Thymus (tissue), 11 donors: ENCODE results near the gene BAG5. TPM values are rescaled to one million over a fixed set of nuclear protein-coding genes. Genes with fewer than 3 reads are reported as not detected.

Experiments
- DNase-seq, 9 donors: peaks; one replicate each; pipeline ENCODE4 v3.0.0-alpha.2; 2013; ENCODE audit warnings: low spot score in 9 of 9, low read depth in 6 of 9, missing footprints in 1 of 9
- H3K27ac ChIP-seq, 2 donors: one replicate each; pipeline ENCODE4 v1.5.1; 2013; ENCODE audit warnings: control low read depth in 1 of 2, low read depth in 1 of 2, low read length in 1 of 2, mild to moderate bottlenecking in 1 of 2, moderate library complexity in 1 of 2
- H3K27me3 ChIP-seq, 2 donors: one replicate each; pipeline ENCODE4 v1.5.1; 2013; ENCODE audit warnings: low read length in 1 of 2; ENCODE audit not compliant: control insufficient read depth in 2 of 2, insufficient read depth in 1 of 2
- H3K36me3 ChIP-seq, 2 donors: one replicate each; pipeline ENCODE4 v1.5.1; 2013; ENCODE audit warnings: low read length in 1 of 2, mild to moderate bottlenecking in 1 of 2, moderate library complexity in 1 of 2; ENCODE audit not compliant: control insufficient read depth in 2 of 2, insufficient read depth in 2 of 2
- H3K4me1 ChIP-seq, 2 donors: one replicate each; pipeline ENCODE4 v1.5.1; 2013; ENCODE audit warnings: low read length in 2 of 2; ENCODE audit not compliant: control insufficient read depth in 2 of 2, insufficient read depth in 2 of 2
- H3K4me3 ChIP-seq, 2 donors: one replicate each; pipeline ENCODE4 v1.5.1; 2013; ENCODE audit warnings: low read length in 2 of 2, control low read depth in 1 of 2, mild to moderate bottlenecking in 1 of 2
- H3K9me3 ChIP-seq, 2 donors: one replicate each; pipeline ENCODE4 v1.5.1; 2013; ENCODE audit warnings: low read length in 1 of 2, mild to moderate bottlenecking in 1 of 2; ENCODE audit not compliant: control insufficient read depth in 2 of 2, insufficient read depth in 1 of 2
- WGBS: extraction: QIAGEN DNeasy Blood & Tissue Kit; methylation state at CpG from one replicate; pipeline ENCODE4 v1.1.7; 2013; 5-methylcytosine and 5-hydroxymethylcytosine counted together
- polyA plus RNA-seq: library from polyadenylated mRNA; stranded (reverse); fragments of 200-250 nt; gene quantifications from one replicate; pipeline ENCODE4 v1.2.3, GENCODE V29; 2013
- total RNA-seq: library from RNA; stranded (reverse); fragments of 120-200 nt; gene quantifications from one replicate; pipeline ENCODE4 v1.2.4, GENCODE V29; 2013
- donor health status: healthy.

The BAG5 gene
- total and polyA plus RNA-seq, 2 donors: 12.5 to 17.0 TPM

DNA sequence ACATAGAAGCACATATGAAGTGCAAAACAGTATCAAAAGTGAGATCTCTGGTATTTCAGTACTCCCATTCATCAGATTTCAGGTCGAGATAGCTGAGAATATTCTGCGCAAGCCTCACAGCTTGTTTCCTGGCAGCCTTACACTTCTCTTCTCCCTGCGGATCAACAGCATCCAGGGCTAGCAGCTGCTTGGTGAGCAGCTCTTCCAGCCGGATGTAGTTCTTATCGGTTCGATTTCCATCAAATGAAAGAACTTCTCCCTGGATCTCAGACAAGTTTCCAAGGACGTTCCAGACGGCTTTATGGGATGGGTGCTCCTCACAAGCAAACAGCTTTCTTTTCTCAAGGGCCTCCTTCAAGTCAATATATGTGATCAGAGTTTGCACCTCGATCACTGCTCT lies 2.7 kb downstream of the BAG5 start:
- Histone ChIP-seq H3K36me3 (peaks cover 12 to 35% of the 10 kb centered on the region in 2 donors), H3K9me3 (no peaks in the 10 kb centered on the region), H3K4me1 (peaks cover 9 to 18% of the 10 kb centered on the region in 2 donors), H3K4me3 (no peak overlapping the region), H3K27me3 (no peaks in the 10 kb centered on the region), H3K27ac (no peak overlapping the region)
- no peak for DNase-seq
- WGBS: 95% methylated on average over 9 of the region's 9 CpGs

- H3K27ac ChIP-seq: no peak overlapping the region
- H3K36me3 ChIP-seq: peaks cover 12 to 35% of the 10 kb centered on the region in 2 donors
- DNase-seq: no peak
- WGBS: 97% methylated on average over 16 of the region's 16 CpGs
- no peaks in the 10 kb centered on the region for H3K27me3 ChIP-seq
- H3K4me3 ChIP-seq: no peak overlapping the region
- peaks cover 9 to 11% of the 10 kb centered on the region in 2 donors for H3K4me1 ChIP-seq
- no peaks in the 10 kb centered on the region for H3K9me3 ChIP-seq
Measured at GRCh38 chr14:103558071-103558882, 4.2 kb downstream of the BAG5 start.

GRCh38 chr14:103556946-103557758 lies 5.3 kb downstream of the BAG5 start:
- H3K9me3 ChIP-seq: no peaks in the 10 kb centered on the region
- H3K27ac ChIP-seq: no peak overlapping the region
- no peaks in the 10 kb centered on the region for H3K27me3 ChIP-seq
- DNase-seq: no peak
- peaks cover 12 to 35% of the 10 kb centered on the region in 2 donors for H3K36me3 ChIP-seq
- WGBS: 95% methylated on average over 15 of the region's 15 CpGs
- H3K4me3 ChIP-seq: no peak overlapping the region
- peaks cover 9 to 11% of the 10 kb centered on the region in 2 donors for H3K4me1 ChIP-seq

- Histone ChIP-seq H3K27ac (no peak overlapping the region), H3K4me3 (no peak overlapping the region), H3K36me3 (peaks cover 12 to 33% of the 10 kb centered on the region in 2 donors), H3K4me1 (peaks cover under 1 to 2% of the 10 kb centered on the region in 2 donors), H3K9me3 (no peaks in the 10 kb centered on the region), H3K27me3 (no peaks in the 10 kb centered on the region)
- DNase-seq: no peak
- 97% methylated on average over 15 of the region's 15 CpGs for WGBS
Measured at GRCh38 chr14:103555559-103556337, 6.7 kb downstream of the BAG5 start.

- Histone ChIP-seq H3K4me1 (no peaks in the 10 kb centered on the region), H3K27ac (no peak overlapping the region), H3K9me3 (no peaks in the 10 kb centered on the region), H3K36me3 (peaks cover 0 to 9% of the 10 kb centered on the region in 2 donors), H3K4me3 (no peak overlapping the region), H3K27me3 (no peaks in the 10 kb centered on the region)
- WGBS: 97% methylated on average over 11 of the region's 11 CpGs
- DNase-seq: no peak
Measured at GRCh38 chr14:103552846-103553210, 9.6 kb downstream of the BAG5 start.

- Histone ChIP-seq H3K27me3 (no peaks in the 10 kb centered on the region), H3K4me1 (no peaks in the 10 kb centered on the region), H3K4me3 (no peak overlapping the region), H3K36me3 (peaks cover 0 to 6% of the 10 kb centered on the region in 2 donors), H3K27ac (no peak overlapping the region), H3K9me3 (no peaks in the 10 kb centered on the region)
- WGBS: 96% methylated on average over 18 of the region's 18 CpGs
- no peak for DNase-seq
Measured at GRCh38 chr14:103552011-103552845, 10.2 kb downstream of the BAG5 start.

GRCh38 chr14:103551338-103551762 lies 11.1 kb downstream of the BAG5 start:
- Histone ChIP-seq H3K4me1 (peaks cover 0 to 2% of the 10 kb centered on the region in 2 donors), H3K27ac (no peak overlapping the region), H3K9me3 (no peaks in the 10 kb centered on the region), H3K36me3 (peaks cover 0 to 4% of the 10 kb centered on the region in 2 donors), H3K27me3 (peaks cover 0 to under 1% of the 10 kb centered on the region in 2 donors), H3K4me3 (no peak overlapping the region)
- no peak for DNase-seq
- WGBS: 96% methylated on average over 17 of the region's 17 CpGs
